NCI-H345 treated with DMSO at 0.1 percent for 48 hours (cell line): ENCODE results near the gene PRR20G.

ENCODE experiments used
- DNase-seq: peaks from one replicate; lab custom pipeline; 2025; ENCODE audit not compliant: unreplicated experiment; lab: John Stamatoyannopoulos, UW

Gene PRR20G

GRCh38 chr3:127235706-127236105 is 52.1 kb downstream of the PRR20G start:
- no peak for DNase-seq

GRCh38 chr3:127234778-127235177 is 53.1 kb downstream of the PRR20G start:
- no peak for DNase-seq
